ENCODE results near the gene DPP4.
A peak's percentile ranks its signal among the peaks of the same experiment; 100 is the strongest.

DPP4 gene

DNA sequence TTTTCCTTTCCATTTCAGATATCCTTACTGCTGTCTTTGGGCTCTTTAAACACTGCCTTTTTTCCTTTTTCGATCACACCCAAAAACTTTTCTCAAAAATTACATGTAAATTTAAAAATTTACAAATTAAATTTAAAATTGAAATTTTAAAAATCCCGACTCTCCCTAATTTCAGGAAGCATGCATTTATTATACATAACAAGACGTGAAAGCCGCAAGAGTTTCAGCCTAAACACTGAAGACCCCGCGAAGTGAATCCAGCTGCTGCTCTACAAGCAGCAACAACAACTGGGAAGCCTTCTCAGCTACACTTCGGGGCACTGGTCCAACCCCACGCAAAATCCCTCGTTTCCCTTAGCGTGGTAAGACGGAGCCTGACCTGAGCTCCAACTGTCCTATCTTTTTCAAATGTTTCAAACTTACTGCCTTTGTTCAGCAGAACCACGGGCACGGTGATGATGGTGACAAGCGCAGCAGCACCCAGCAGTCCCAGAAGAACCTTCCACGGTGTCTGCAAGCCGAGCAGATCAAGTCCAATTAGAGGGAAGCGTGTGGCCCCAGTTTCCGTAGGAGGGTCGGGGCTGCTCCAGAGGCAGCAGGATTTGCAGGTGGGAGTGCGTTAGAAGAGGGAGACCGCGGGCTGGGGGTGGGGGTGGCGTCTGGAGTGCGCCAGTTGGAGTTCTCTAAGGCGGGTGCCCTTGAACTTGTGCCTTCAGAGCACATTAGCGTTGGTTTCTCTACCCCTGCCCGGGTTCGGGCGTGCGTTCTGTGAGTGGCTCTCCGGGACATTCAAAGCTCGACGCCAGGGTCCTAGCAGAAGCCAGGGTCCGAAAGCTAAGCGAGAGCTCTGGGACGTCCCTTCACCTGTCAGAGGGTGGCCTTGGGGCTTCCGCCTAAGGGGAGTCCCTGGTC lies 783 bp downstream of the DPP4 start:
- Histone ChIP-seq H3K4me1 (ENCODE audit: insufficient read depth, insufficient read length) (peaks cover 7% of the 10 kb centered on the region), H3K27me3 (ENCODE audit: insufficient read depth, insufficient read length) (peaks cover 40% of the 10 kb centered on the region), H3K36me3 (ENCODE audit: insufficient read depth, insufficient read length, low read length) (no peaks in the 10 kb centered on the region), H3K9me3 (ENCODE audit: insufficient read depth, low read length) (no peaks in the 10 kb centered on the region), H3K4me3 (ENCODE audit: insufficient read length, low read depth) (peak overlapping the region; percentile 76), H3K9ac (ENCODE audit: insufficient read length, low read depth) (peak overlapping the region; percentile 79)
- TF ChIP-seq ZNF274 (IDR thresholded peaks at IDR 0.05; ENCODE audit: low read depth, low read length): no peak
- TF ChIP-seq YY1 (IDR thresholded peaks at IDR 0.05; ENCODE audit: insufficient read depth, insufficient read length): no peak
- TF ChIP-seq SUZ12 (IDR thresholded peaks at IDR 0.05; ENCODE audit: extremely low read depth, insufficient read depth, insufficient read length): peak; percentile 51
- DNase-seq (ENCODE audit: low read depth, low spot score): no peak

DNA sequence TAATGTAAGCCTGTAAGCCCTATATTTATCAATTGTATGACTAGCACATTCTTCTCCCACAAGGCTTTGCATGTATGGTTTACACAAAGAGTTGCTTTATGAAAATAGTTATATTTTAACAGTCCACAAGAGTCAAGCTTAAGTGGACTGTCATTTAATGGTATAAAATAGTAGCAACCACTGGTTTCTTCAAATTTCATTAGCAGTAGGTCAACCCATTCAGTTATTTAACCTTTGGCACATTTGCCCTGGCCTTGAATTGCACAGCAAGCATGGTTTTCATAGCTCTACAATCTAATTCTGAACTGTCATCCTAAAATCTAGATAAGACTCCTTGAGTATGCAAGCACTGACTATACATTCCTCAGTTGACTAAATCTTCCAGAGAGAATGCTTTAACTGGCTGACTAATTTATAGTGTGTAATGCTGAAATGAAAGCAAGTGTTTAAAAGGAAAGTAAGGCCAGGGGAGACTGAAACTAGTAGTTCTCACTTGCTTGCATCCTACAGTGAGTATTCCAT lies 1.8 kb downstream of the DPP4 start:
- no peak overlapping the region for H3K9ac ChIP-seq (ENCODE audit: insufficient read length, low read depth)
- H3K4me1 ChIP-seq (ENCODE audit: insufficient read depth, insufficient read length): peaks cover 7% of the 10 kb centered on the region
- DNase-seq (ENCODE audit: low read depth, low spot score): no peak

DNA sequence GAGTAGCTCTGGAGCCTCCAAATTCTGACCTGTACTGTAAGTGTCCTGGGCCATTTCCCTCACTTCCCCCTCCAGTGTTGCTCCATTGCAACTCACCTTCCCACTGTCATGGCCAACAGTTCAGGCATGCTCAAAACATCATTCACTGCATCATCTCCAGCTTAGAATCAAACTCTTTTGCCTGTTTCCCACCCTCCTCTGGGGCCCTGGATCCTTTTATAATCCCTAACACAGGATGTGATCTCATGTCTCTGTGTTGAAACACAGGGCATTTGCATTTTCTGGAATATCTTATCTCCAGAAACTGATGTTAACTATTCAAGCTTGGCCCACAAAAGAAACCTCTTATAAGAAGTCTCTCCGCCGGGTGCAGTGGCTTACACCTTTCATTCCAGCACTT lies 3.0 kb downstream of the DPP4 start:
- peaks cover 7% of the 10 kb centered on the region for H3K4me1 ChIP-seq (ENCODE audit: insufficient read depth, insufficient read length)
- H3K36me3 ChIP-seq (ENCODE audit: insufficient read depth, insufficient read length, low read length): no peaks in the 10 kb centered on the region
- no peaks in the 10 kb centered on the region for H3K9me3 ChIP-seq (ENCODE audit: insufficient read depth, low read length)
- TF ChIP-seq SUZ12 (IDR thresholded peaks at IDR 0.05; ENCODE audit: extremely low read depth, insufficient read depth, insufficient read length): no peak
- no peak for TF ChIP-seq YY1 (IDR thresholded peaks at IDR 0.05; ENCODE audit: insufficient read depth, insufficient read length)
- TF ChIP-seq ZNF274 (IDR thresholded peaks at IDR 0.05; ENCODE audit: low read depth, low read length): no peak
- H3K4me3 ChIP-seq (ENCODE audit: insufficient read length, low read depth): no peak overlapping the region
- DNase-seq (ENCODE audit: low read depth, low spot score): no peak
- peaks cover 40% of the 10 kb centered on the region for H3K27me3 ChIP-seq (ENCODE audit: insufficient read depth, insufficient read length)
- no peak overlapping the region for H3K9ac ChIP-seq (ENCODE audit: insufficient read length, low read depth)

More for the DNA sequence above, 1.8 kb downstream of the DPP4 start:
- Histone ChIP-seq H3K27me3 (ENCODE audit: insufficient read depth, insufficient read length) (peaks cover 40% of the 10 kb centered on the region), H3K9me3 (ENCODE audit: insufficient read depth, low read length) (no peaks in the 10 kb centered on the region), H3K4me3 (ENCODE audit: insufficient read length, low read depth) (no peak overlapping the region), H3K36me3 (ENCODE audit: insufficient read depth, insufficient read length, low read length) (no peaks in the 10 kb centered on the region)
- TF ChIP-seq YY1 (IDR thresholded peaks at IDR 0.05; ENCODE audit: insufficient read depth, insufficient read length) (no peak), ZNF274 (IDR thresholded peaks at IDR 0.05; ENCODE audit: low read depth, low read length) (no peak), SUZ12 (IDR thresholded peaks at IDR 0.05; ENCODE audit: extremely low read depth, insufficient read depth, insufficient read length) (no peak)

DNA sequence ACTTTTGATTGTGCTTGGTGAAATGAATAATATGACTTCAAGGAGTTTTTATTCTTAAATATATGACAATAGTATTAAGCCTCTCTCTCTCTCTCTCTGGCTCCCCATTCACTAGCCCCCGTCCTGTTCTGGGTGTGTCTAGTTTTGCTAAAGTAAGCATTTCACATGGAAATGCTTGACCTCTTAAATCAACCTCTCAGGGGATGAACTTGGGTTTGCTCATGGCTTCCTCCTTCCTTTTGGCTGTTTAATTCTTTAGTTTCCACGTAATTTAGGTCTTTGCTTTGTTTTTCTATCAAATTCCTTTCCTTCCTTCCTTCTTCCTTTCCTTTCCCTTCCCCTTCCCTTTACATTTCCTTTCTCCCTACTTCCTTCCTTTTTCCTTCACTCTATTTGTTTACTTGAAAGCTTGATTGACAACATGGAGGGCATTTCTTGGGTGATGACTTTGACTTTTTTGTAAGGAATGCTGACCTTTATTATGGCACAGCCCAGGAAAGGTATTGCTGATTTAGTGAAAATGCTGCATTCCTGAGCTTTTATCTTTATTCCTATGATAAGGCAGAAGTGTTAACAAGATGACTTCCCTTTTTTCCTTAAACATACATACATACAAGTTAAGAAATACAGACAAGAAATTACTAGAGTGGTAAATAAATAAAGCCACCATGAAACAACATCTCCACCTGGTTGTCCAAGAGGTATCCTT lies 3.6 kb downstream of the DPP4 start:
- TF ChIP-seq ZNF274 (IDR thresholded peaks at IDR 0.05; ENCODE audit: low read depth, low read length) (no peak), SUZ12 (IDR thresholded peaks at IDR 0.05; ENCODE audit: extremely low read depth, insufficient read depth, insufficient read length) (no peak), YY1 (IDR thresholded peaks at IDR 0.05; ENCODE audit: insufficient read depth, insufficient read length) (no peak)
- Histone ChIP-seq H3K27me3 (ENCODE audit: insufficient read depth, insufficient read length) (peaks cover 37% of the 10 kb centered on the region), H3K4me1 (ENCODE audit: insufficient read depth, insufficient read length) (peaks cover 5% of the 10 kb centered on the region), H3K36me3 (ENCODE audit: insufficient read depth, insufficient read length, low read length) (no peaks in the 10 kb centered on the region), H3K9ac (ENCODE audit: insufficient read length, low read depth) (no peak overlapping the region), H3K4me3 (ENCODE audit: insufficient read length, low read depth) (no peak overlapping the region), H3K9me3 (ENCODE audit: insufficient read depth, low read length) (no peaks in the 10 kb centered on the region)
- no peak for DNase-seq (ENCODE audit: low read depth, low spot score)

DNA sequence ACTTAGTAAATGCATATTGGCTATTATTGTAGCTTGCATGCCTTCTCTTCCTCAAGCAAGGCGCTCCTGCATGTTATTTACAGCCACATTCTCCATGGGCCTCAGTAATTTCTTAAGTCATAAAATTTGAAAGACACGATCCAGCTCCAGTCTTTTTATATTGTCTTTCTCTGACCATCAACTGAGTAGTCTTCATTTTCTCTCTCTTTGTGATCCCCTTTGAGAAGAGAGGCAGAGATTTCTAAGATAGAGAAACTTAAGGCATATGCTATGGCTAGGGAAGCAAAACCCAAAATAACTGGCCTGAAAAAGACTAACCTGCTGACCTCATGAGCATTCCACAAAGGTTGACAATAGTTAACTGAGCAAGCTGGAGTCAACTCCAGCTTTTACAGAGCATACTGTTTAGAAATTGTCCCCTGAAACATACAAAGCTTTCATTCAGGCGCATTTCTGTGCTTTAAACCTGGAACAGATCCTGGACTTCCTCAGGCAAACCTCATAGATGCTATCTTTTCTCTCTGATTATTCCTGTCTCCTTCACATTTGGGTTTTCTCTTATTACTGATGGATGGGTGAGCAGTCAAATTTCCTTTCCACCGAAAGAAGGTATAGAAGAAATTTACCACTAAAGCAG lies 4.6 kb downstream of the DPP4 start:
- H3K27me3 ChIP-seq (ENCODE audit: insufficient read depth, insufficient read length): peaks cover 27% of the 10 kb centered on the region
- no peaks in the 10 kb centered on the region for H3K4me1 ChIP-seq (ENCODE audit: insufficient read depth, insufficient read length)
- no peak overlapping the region for H3K4me3 ChIP-seq (ENCODE audit: insufficient read length, low read depth)
- no peaks in the 10 kb centered on the region for H3K9me3 ChIP-seq (ENCODE audit: insufficient read depth, low read length)
- no peak for DNase-seq (ENCODE audit: low read depth, low spot score)
- no peaks in the 10 kb centered on the region for H3K36me3 ChIP-seq (ENCODE audit: insufficient read depth, insufficient read length, low read length)
- no peak overlapping the region for H3K9ac ChIP-seq (ENCODE audit: insufficient read length, low read depth)
- no peak for TF ChIP-seq ZNF274 (IDR thresholded peaks at IDR 0.05; ENCODE audit: low read depth, low read length)
- no peak for TF ChIP-seq SUZ12 (IDR thresholded peaks at IDR 0.05; ENCODE audit: extremely low read depth, insufficient read depth, insufficient read length)
- no peak for TF ChIP-seq YY1 (IDR thresholded peaks at IDR 0.05; ENCODE audit: insufficient read depth, insufficient read length)

DNA sequence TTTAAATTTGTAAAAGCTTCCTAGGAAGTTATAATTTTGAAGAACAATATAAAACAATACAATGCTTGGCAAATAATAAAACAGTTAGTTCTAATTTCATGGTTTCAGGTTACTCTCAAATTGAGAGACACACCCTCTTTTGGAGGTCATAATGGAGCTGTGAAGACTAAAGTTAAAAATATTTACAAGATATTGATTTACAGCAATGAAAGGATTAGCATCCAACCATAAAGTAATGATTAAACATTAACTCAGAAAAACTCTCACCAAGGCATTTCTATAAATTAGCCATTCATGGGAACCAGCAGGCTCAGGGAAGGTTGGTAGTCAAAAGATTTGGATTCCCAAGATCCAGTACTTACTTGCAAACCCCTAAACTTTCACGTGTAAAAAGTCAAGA lies 6.4 kb downstream of the DPP4 start:
- Histone ChIP-seq H3K9me3 (ENCODE audit: insufficient read depth, low read length) (peaks cover 1% of the 10 kb centered on the region; the same call in 1 of the 2 replicates), H3K27me3 (ENCODE audit: insufficient read depth, insufficient read length) (peaks cover 10% of the 10 kb centered on the region), H3K36me3 (ENCODE audit: insufficient read depth, insufficient read length, low read length) (no peaks in the 10 kb centered on the region), H3K4me3 (ENCODE audit: insufficient read length, low read depth) (no peak overlapping the region), H3K4me1 (ENCODE audit: insufficient read depth, insufficient read length) (no peaks in the 10 kb centered on the region), H3K9ac (ENCODE audit: insufficient read length, low read depth) (no peak overlapping the region)
- TF ChIP-seq YY1 (IDR thresholded peaks at IDR 0.05; ENCODE audit: insufficient read depth, insufficient read length): no peak
- TF ChIP-seq ZNF274 (IDR thresholded peaks at IDR 0.05; ENCODE audit: low read depth, low read length): no peak
- no peak for TF ChIP-seq SUZ12 (IDR thresholded peaks at IDR 0.05; ENCODE audit: extremely low read depth, insufficient read depth, insufficient read length)
- DNase-seq (ENCODE audit: low read depth, low spot score): no peak
